OCI-M1 (cell line): Measurements from ENCODE around the gene SFXN1.
"Not testable (repeated sequence)": the region's sequence is repeated elsewhere in the genome, so short reads cannot be mapped to it uniquely, and the experiment has no call there.

Experiments
- DNase-seq: peaks from one replicate; lab custom pipeline; 2025; lab: John Stamatoyannopoulos, UW

Gene SFXN1

GRCh38 chr5:175478384-175479124 is at the start of gene SFXN1:
Gene SFXN1, plus strand, starts transcription at chr5:175478560. Its CDS starts 13,544 bp downstream, at chr5:175492104.
- DNase-seq = peak; percentile 80

- DNase-seq = no peak
These were observed 43.6 kb upstream of the SFXN1 start for GRCh38 chr5:175434800-175435199.

- no peak for DNase-seq
These were observed 42.0 kb upstream of the SFXN1 start for GRCh38 chr5:175436359-175436758.

- no peak for DNase-seq
These were observed 40.0 kb upstream of the SFXN1 start for GRCh38 chr5:175438234-175438857.

- DNase-seq = no peak
These were observed 34.8 kb upstream of the SFXN1 start for GRCh38 chr5:175443514-175444059.

- DNase-seq = no peak
These were observed 34.1 kb upstream of the SFXN1 start, which contains the start of gene DRD1 for GRCh38 chr5:175444060-175444904. Gene DRD1, minus strand, starts transcription at chr5:175444182. Its CDS starts 1,083 bp downstream, at chr5:175443099.

- no peak for DNase-seq
These were observed 33.4 kb upstream of the SFXN1 start for GRCh38 chr5:175444905-175445456.

- not testable (repeated sequence) for DNase-seq
These were observed 32.0 kb upstream of the SFXN1 start for GRCh38 chr5:175446378-175446777.

- DNase-seq = no peak
These were observed 30.8 kb upstream of the SFXN1 start for GRCh38 chr5:175447571-175447970.

- DNase-seq = no peak
These were observed 30.1 kb upstream of the SFXN1 start for GRCh38 chr5:175448276-175448675.

- no peak for DNase-seq
These were observed 26.2 kb upstream of the SFXN1 start for GRCh38 chr5:175452166-175452565.

GRCh38 chr5:175454338-175454737 is 24.0 kb upstream of the SFXN1 start:
- DNase-seq = not testable (repeated sequence)

GRCh38 chr5:175456105-175456742 is 22.1 kb upstream of the SFXN1 start:
- no peak for DNase-seq

- DNase-seq = peak; percentile 14
These were observed 20.9 kb upstream of the SFXN1 start for GRCh38 chr5:175457466-175457865.

- peak; percentile 37 for DNase-seq
These were observed 18.2 kb upstream of the SFXN1 start for GRCh38 chr5:175460126-175460525.

- no peak for DNase-seq
These were observed 17.8 kb upstream of the SFXN1 start for GRCh38 chr5:175460552-175460951.

GRCh38 chr5:175461370-175461769 is 17.0 kb upstream of the SFXN1 start:
- no peak for DNase-seq

- DNase-seq = no peak
These were observed 14.7 kb upstream of the SFXN1 start for GRCh38 chr5:175463641-175464040.

- peak; percentile 71 for DNase-seq
These were observed 14.1 kb upstream of the SFXN1 start for GRCh38 chr5:175464074-175464941.

- no peak for DNase-seq
These were observed 13.5 kb upstream of the SFXN1 start for GRCh38 chr5:175464942-175465233.

- DNase-seq = no peak
These were observed 13.1 kb upstream of the SFXN1 start for GRCh38 chr5:175465282-175465681.
